Suprapubic skin (tissue), 4 donors: ENCODE results near the gene MFSD2A. TPM values are rescaled to one million over a fixed set of nuclear protein-coding genes. Genes with fewer than 3 reads are reported as not detected.

Source experiments
- DNase-seq, 2 donors: peaks; one replicate each; pipeline ENCODE4 v3.0.0-alpha.2; 2019; ENCODE audit warnings: low spot score in 2 of 2
- H3K27ac ChIP-seq: fragments of 200-600 bp; sonication (generic); one replicate; pipeline ENCODE4 v1.5.1; 2019
- H3K27me3 ChIP-seq: fragments of 200-600 bp; sonication (generic); one replicate; pipeline ENCODE4 v1.5.1; 2019
- H3K36me3 ChIP-seq: fragments of 200-600 bp; sonication (generic); one replicate; pipeline ENCODE4 v1.5.1; 2019
- H3K4me1 ChIP-seq: fragments of 200-600 bp; sonication (generic); one replicate; pipeline ENCODE4 v1.5.1; 2019
- H3K4me3 ChIP-seq: fragments of 200-600 bp; sonication (generic); one replicate; pipeline ENCODE4 v1.5.1; 2019; ENCODE audit warnings: mild to moderate bottlenecking
- H3K9me3 ChIP-seq: fragments of 200-600 bp; sonication (generic); one replicate; pipeline ENCODE4 v1.5.1; 2019
- EP300 ChIP-seq: sonication (generic); formaldehyde crosslinking; IDR thresholded peaks from one replicate; pipeline ENCODE4 v1.6.1; 2017; ENCODE audit warnings: antibody characterized with exemption
- POLR2A ChIP-seq, 2 donors: fragments of 450-650 bp; IDR thresholded peaks; one replicate each; pipeline ENCODE4 v1.6.1; 2017; ENCODE audit warnings: antibody characterized with exemption in 2 of 2, mild to moderate bottlenecking in 2 of 2, moderate library complexity in 2 of 2
- POLR2AphosphoS5 ChIP-seq, 3 donors: sonication (generic); formaldehyde crosslinking; IDR thresholded peaks; one replicate each; pipeline ENCODE4 v1.6.1; 2017; ENCODE audit warnings: antibody characterized with exemption in 3 of 3
- WGBS: methylation state at CpG from one replicate; pipeline ENCODE4 v1.1.5; 2018; 5-methylcytosine and 5-hydroxymethylcytosine counted together
- total RNA-seq, 4 donors: library from RNA; depleted of rRNA; stranded (reverse); fragments of >200 nt; gene quantifications; one replicate each; pipeline ENCODE4 v1.1.0, GENCODE V29; 2016
- TF ChIP-seq, protein P1 (sequence below), 2 donors: fragments of 200-600 bp in 1 of 2; fragments of 450-650 bp in 1 of 2; sonication (generic) in 1 of 2; IDR thresholded peaks; one replicate each; pipeline ENCODE4 v1.5.1; 2016 to 2019; ENCODE audit warnings: antibody characterized with exemption in 2 of 2, mild to moderate bottlenecking in 1 of 2, moderate library complexity in 1 of 2

MFSD2A gene
- total RNA-seq, 4 donors from 2014 or later, result 169 to 416 (median 303) TPM

GRCh38 chr1:39933956-39934941 lies 20.7 kb upstream of the MFSD2A start:
- DNase-seq, result peak; percentile 93 to 94
- H3K27ac ChIP-seq, result peak overlapping the region; percentile 73
- TF ChIP-seq EP300, result no peak
- TF ChIP-seq POLR2AphosphoS5 (IDR thresholded peaks at IDR 0.05), result peak; percentile 45 to 99 (median 91)
- H3K36me3 ChIP-seq, result no peaks in the 10 kb centered on the region
- no peaks in the 10 kb centered on the region for H3K27me3 ChIP-seq
- no peak overlapping the region for H3K4me3 ChIP-seq
- peaks cover 26% of the 10 kb centered on the region for H3K4me1 ChIP-seq
- no peaks in the 10 kb centered on the region for H3K9me3 ChIP-seq
- 13% methylated on average over 11 of the region's 12 CpGs for WGBS

DNA sequence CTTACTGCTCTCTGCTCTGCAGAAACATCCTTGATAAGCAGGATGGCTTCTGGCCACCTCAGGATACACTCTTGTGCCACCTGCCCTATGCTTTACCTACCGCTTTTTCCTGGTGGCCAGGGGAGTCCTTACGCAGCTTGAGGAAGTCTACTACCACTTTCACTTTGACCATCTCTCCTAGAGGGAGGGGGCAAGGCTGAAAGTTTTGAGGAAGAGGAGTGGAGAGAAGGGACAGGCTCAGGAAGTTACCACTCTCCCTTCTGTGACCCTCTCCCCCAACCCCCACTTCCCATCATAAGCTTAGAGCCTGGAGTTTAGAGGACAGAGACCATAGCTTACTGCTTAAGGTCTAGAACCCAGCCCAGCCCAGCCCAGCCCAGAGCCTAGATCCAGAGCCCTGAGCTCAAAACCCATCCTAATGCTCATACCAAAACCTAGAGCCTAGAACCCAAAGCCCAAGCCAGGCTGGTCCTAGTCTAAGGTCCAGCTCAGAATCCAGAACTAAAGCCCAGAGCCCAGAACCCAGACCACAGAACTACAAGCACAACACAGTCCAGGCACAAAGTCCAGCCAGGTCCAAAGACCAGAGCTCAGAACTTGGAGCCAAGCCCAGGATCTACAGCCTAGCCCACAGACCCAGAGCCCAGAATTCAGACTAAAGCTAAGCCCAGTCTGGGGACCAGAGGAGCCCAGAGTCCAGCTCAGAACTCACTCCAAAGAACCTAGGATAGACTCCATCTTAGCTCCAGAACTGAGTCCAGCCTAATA lies 18.0 kb upstream of the MFSD2A start:
- TF ChIP-seq POLR2A (IDR thresholded peaks at IDR 0.05) (no peak), EP300 (no peak), POLR2AphosphoS5 (IDR thresholded peaks at IDR 0.05) (no peak)
- TF ChIP-seq, protein P1, sequence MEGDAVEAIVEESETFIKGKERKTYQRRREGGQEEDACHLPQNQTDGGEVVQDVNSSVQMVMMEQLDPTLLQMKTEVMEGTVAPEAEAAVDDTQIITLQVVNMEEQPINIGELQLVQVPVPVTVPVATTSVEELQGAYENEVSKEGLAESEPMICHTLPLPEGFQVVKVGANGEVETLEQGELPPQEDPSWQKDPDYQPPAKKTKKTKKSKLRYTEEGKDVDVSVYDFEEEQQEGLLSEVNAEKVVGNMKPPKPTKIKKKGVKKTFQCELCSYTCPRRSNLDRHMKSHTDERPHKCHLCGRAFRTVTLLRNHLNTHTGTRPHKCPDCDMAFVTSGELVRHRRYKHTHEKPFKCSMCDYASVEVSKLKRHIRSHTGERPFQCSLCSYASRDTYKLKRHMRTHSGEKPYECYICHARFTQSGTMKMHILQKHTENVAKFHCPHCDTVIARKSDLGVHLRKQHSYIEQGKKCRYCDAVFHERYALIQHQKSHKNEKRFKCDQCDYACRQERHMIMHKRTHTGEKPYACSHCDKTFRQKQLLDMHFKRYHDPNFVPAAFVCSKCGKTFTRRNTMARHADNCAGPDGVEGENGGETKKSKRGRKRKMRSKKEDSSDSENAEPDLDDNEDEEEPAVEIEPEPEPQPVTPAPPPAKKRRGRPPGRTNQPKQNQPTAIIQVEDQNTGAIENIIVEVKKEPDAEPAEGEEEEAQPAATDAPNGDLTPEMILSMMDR (IDR thresholded peaks at IDR 0.05), result no peak
- H3K9me3 ChIP-seq, result no peaks in the 10 kb centered on the region
- no peak overlapping the region for H3K4me3 ChIP-seq
- peaks cover 42% of the 10 kb centered on the region for H3K4me1 ChIP-seq
- no peak overlapping the region for H3K27ac ChIP-seq
- no peaks in the 10 kb centered on the region for H3K36me3 ChIP-seq
- no peak for DNase-seq
- no peaks in the 10 kb centered on the region for H3K27me3 ChIP-seq
- 38% methylated on average over 2 of the region's 2 CpGs for WGBS

- Histone ChIP-seq H3K27ac (no peak overlapping the region), H3K4me3 (no peak overlapping the region), H3K9me3 (no peaks in the 10 kb centered on the region), H3K4me1 (peaks cover 49% of the 10 kb centered on the region), H3K36me3 (no peaks in the 10 kb centered on the region), H3K27me3 (peaks cover 2% of the 10 kb centered on the region)
- no peak for DNase-seq
- TF ChIP-seq POLR2A (IDR thresholded peaks at IDR 0.05), result no peak
- peak in 1 of 3 donors; percentile 43 for TF ChIP-seq POLR2AphosphoS5 (IDR thresholded peaks at IDR 0.05)
- TF ChIP-seq EP300, result no peak
- TF ChIP-seq, protein P1 (IDR thresholded peaks at IDR 0.05), result no peak
- 49% methylated on average over 8 of the region's 8 CpGs for WGBS
Measured at GRCh38 chr1:39938856-39939255, 16.1 kb upstream of the MFSD2A start.

DNA sequence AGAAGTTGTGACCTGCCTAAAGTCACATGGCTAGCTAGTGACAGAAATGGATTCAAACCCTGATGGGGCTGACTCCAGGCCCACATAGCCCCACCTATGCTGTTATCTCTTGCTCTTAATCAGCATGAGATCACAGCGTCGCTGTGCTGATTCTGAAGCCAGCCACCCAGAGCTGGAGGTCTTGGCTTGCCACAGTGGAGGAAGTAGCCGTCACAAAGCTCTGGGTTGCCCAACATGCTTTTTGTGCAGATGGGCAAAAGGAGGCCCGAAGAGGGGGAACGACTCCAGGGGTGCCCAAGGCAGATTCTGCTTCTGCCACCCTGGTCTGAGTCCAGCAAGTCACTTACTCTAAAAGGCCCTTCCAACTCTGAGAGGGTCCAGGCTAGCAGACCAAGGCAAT lies 14.7 kb upstream of the MFSD2A start:
- peaks cover 2% of the 10 kb centered on the region for H3K27me3 ChIP-seq
- H3K4me1 ChIP-seq, result peaks cover 47% of the 10 kb centered on the region
- no peaks in the 10 kb centered on the region for H3K9me3 ChIP-seq
- H3K36me3 ChIP-seq, result no peaks in the 10 kb centered on the region
- DNase-seq, result peak in 1 of 2 donors; percentile 73
- no peak overlapping the region for H3K4me3 ChIP-seq
- WGBS, result 74% methylated on average over 5 of the region's 5 CpGs
- TF ChIP-seq, protein P1 (IDR thresholded peaks at IDR 0.05), result no peak
- TF ChIP-seq POLR2AphosphoS5 (IDR thresholded peaks at IDR 0.05) (no peak), POLR2A (IDR thresholded peaks at IDR 0.05) (no peak), EP300 (no peak)
- peak overlapping the region; percentile 76 for H3K27ac ChIP-seq

DNA sequence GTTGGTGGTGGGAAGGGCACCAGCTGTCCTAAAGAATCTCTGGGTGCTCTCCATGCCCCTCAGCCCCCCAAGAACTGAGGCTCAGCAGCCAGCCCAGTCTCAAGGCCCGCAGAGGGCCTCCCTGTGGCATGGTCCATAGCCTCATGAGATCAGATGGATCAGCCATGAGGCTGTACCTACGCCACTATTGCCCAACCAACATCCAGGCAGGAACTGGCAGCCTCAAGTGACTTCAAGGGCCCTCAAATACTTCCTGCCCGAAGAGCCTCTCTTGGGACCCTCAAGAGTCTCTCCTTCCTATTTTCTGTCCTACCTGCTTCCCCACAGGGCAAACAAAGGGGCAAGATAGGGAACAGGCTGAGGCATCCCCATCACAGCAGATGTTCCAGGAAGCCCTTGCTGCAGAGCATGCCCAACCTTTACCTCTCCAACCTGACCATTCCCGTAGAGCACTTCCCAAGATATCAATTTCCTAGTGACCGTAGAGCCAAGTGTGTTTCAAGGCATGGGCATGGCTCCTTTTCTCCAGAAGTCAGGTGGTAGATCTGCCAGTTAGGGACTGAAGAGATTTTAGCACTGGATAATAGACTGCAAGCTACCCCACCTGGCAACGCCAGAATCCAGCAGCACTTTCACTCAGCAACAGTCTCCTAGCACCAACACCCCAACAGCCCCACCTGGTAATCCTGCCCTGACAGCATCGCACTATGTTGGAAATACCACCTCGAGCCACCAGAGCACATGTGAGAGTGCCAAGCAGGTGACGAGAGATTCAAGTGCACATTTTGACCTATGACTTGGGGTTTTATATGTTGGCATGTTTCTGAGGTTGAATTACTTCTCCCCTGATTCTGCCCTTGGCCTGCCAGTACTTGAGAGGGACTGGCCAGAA lies 13.7 kb upstream of the MFSD2A start:
- peaks cover 2% of the 10 kb centered on the region for H3K27me3 ChIP-seq

More for the DNA sequence above, 13.7 kb upstream of the MFSD2A start:
- peaks cover 45% of the 10 kb centered on the region for H3K4me1 ChIP-seq
- H3K9me3 ChIP-seq, result no peaks in the 10 kb centered on the region
- peak overlapping the region; percentile 76 for H3K27ac ChIP-seq
- no peak overlapping the region for H3K4me3 ChIP-seq
- no peaks in the 10 kb centered on the region for H3K36me3 ChIP-seq
- WGBS, result 68% methylated on average over 7 of the region's 9 CpGs
- DNase-seq, result no peak
- TF ChIP-seq EP300 (no peak), POLR2A (IDR thresholded peaks at IDR 0.05) (no peak), POLR2AphosphoS5 (IDR thresholded peaks at IDR 0.05) (no peak)
- TF ChIP-seq, protein P1 (IDR thresholded peaks at IDR 0.05), result no peak
